H1 (cell line): ENCODE measurements around the gene MYO18A. TPM values are rescaled to one million over a fixed set of nuclear protein-coding genes. Genes with fewer than 3 reads are reported as not detected.
A peak's percentile ranks its signal among the peaks of the same experiment; 100 is the strongest.

Experiments
- CTCF ChIA-PET: fragments of 300-600 bp; sonication (Branson Sonifier 250); formaldehyde crosslinking; loops from one replicate; lab custom pipeline; 2021; ENCODE audit not compliant: partially characterized antibody; lab: Charles Lee
- POLR2A ChIA-PET: fragments of 300-600 bp; sonication (Branson Sonifier 250); formaldehyde crosslinking; loops from one replicate; lab custom pipeline; 2021; ENCODE audit warnings: inconsistent platforms; ENCODE audit not compliant: partially characterized antibody; lab: Charles Lee
- DNase-seq, 2 experiments: peaks; one replicate each; pipeline versions ENCODE4 v3.0.0 to v3.0.0-alpha.2; 2010 to 2022; ENCODE audit warnings: low spot score in 2 of 2, low read depth in 1 of 2, mixed read lengths in 1 of 2
- FAIRE-seq: peaks from 2 replicates; lab custom pipeline; 2011; peaks lifted over from hg19 to GRCh38; lab: Jason Lieb, UNC
- H2AFZ ChIP-seq: 2 replicates; pipeline ENCODE4 v1.8.1; 2012; ENCODE audit warnings: low read length, inconsistent platforms
- H2AK5ac ChIP-seq: 2 replicates; pipeline ENCODE4 v1.6.1; 2013; ENCODE audit warnings: low read depth, low read length
- H2BK120ac ChIP-seq: replicated peaks from 2 replicates; pipeline ENCODE3; 2013; ENCODE audit warnings: low read depth, low read length, inconsistent platforms
- H2BK12ac ChIP-seq: 2 replicates; pipeline ENCODE4 v1.6.1; 2013; ENCODE audit warnings: low read depth, low read length
- H2BK15ac ChIP-seq: 2 replicates; pipeline ENCODE4 v1.6.1; 2013; ENCODE audit warnings: low read length
- H2BK20ac ChIP-seq: 2 replicates; pipeline ENCODE4 v1.6.1; 2013; ENCODE audit warnings: low read length
- H2BK5ac ChIP-seq: 2 replicates; pipeline ENCODE4 v1.6.1; 2013; ENCODE audit warnings: low read depth, low read length
- H3K14ac ChIP-seq: 2 replicates; pipeline ENCODE4 v1.6.1; 2013; ENCODE audit warnings: inconsistent platforms; ENCODE audit not compliant: insufficient read length
- H3K18ac ChIP-seq: 2 replicates; pipeline ENCODE4 v1.6.1; 2013; ENCODE audit warnings: low read length; ENCODE audit errors: extremely low read depth
- H3K23ac ChIP-seq: 2 replicates; pipeline ENCODE4 v1.6.1; 2013; ENCODE audit warnings: inconsistent platforms; ENCODE audit not compliant: insufficient read length
- H3K23me2 ChIP-seq: 2 replicates; pipeline ENCODE4 v1.6.1; 2013; ENCODE audit warnings: low read depth, low read length
- H3K27ac ChIP-seq: 2 replicates; pipeline ENCODE4 v1.6.1; 2011; ENCODE audit warnings: low read depth, low read length, inconsistent platforms
- H3K27me3 ChIP-seq, 4 experiments: replicated peaks in 1 of 4; 1 replicate in 1 of 4; 2 replicates in 3 of 4; pipeline versions ENCODE4 v1.6.1 to v1.8.1; 2011 to 2013; ENCODE audit warnings: low read length in 3 of 4, mild to moderate bottlenecking in 3 of 4, inconsistent platforms in 2 of 4, mixed read lengths in 2 of 4, moderate library complexity in 1 of 4; ENCODE audit not compliant: control insufficient read depth in 3 of 4, insufficient read depth in 3 of 4; ENCODE audit errors: extremely low read depth in 1 of 4
- H3K36me3 ChIP-seq, 4 experiments: 2 replicates each; pipeline versions ENCODE4 v1.6.1 to v1.8.1; 2011 to 2013; ENCODE audit warnings: mild to moderate bottlenecking in 4 of 4, low read length in 3 of 4, moderate library complexity in 2 of 4, control low read depth in 1 of 4, inconsistent platforms in 1 of 4; ENCODE audit not compliant: insufficient read depth in 4 of 4, control insufficient read depth in 2 of 4
- H3K4ac ChIP-seq: replicated peaks from 2 replicates; pipeline ENCODE3; 2013; ENCODE audit warnings: low read length, low read depth, mixed read lengths, inconsistent platforms; ENCODE audit not compliant: insufficient read length
- H3K4me1 ChIP-seq, 4 experiments: replicated peaks in 1 of 4; 1 replicate in 1 of 4; 2 replicates in 3 of 4; pipeline versions ENCODE4 v1.6.1 to v1.8.1; 2011 to 2013; ENCODE audit warnings: low read length in 3 of 4, inconsistent platforms in 2 of 4, mixed read lengths in 1 of 4; ENCODE audit not compliant: insufficient read depth in 4 of 4, control insufficient read depth in 3 of 4
- H3K4me2 ChIP-seq, 2 experiments: 2 replicates each; pipeline versions ENCODE4 v1.6.1 to v1.8.1; 2011 to 2013; ENCODE audit warnings: low read depth in 2 of 2, low read length in 2 of 2, control low read depth in 1 of 2, inconsistent platforms in 1 of 2, mild to moderate bottlenecking in 1 of 2; ENCODE audit not compliant: insufficient read depth in 1 of 2
- H3K4me3 ChIP-seq, 4 experiments: fragments of 200-600, 300-600 bp in 1 of 4; sonication (generic), shearing (Covaris generic), sonication (Bioruptor Twin) in 1 of 4; 2 replicates each; pipeline versions ENCODE4 v1.5.1 to v1.8.1; 2011 to 2016; ENCODE audit warnings: low read length in 4 of 4, low read depth in 3 of 4, control low read depth in 2 of 4, inconsistent platforms in 2 of 4, mild to moderate bottlenecking in 2 of 4, mixed read lengths in 1 of 4, moderate library complexity in 1 of 4; ENCODE audit not compliant: insufficient read depth in 2 of 4; ENCODE audit errors: extremely low read depth in 1 of 4
- H3K56ac ChIP-seq: replicated peaks from 2 replicates; pipeline ENCODE3; 2013; ENCODE audit warnings: low read depth, mild to moderate bottlenecking, mixed read lengths, low read length, inconsistent platforms; ENCODE audit not compliant: insufficient read length
- H3K79me1 ChIP-seq: 2 replicates; pipeline ENCODE4 v1.6.1; 2013; ENCODE audit warnings: low read depth, low read length, control low read depth
- H3K79me2 ChIP-seq, 2 experiments: 2 replicates each; pipeline versions ENCODE4 v1.6.1 to v1.8.1; 2012 to 2013; ENCODE audit warnings: low read length in 2 of 2, mild to moderate bottlenecking in 2 of 2, inconsistent platforms in 1 of 2; ENCODE audit not compliant: insufficient read depth in 2 of 2, control insufficient read depth in 1 of 2
- H3K9ac ChIP-seq, 4 experiments: replicated peaks in 1 of 4; 1 replicate in 1 of 4; 2 replicates in 3 of 4; pipeline versions ENCODE4 v1.6.1 to v1.8.1; 2011 to 2013; ENCODE audit warnings: low read depth in 3 of 4, low read length in 3 of 4, control low read depth in 2 of 4, mild to moderate bottlenecking in 2 of 4, moderate library complexity in 2 of 4, inconsistent platforms in 1 of 4; ENCODE audit errors: extremely low read depth in 1 of 4
- H3K9me3 ChIP-seq, 2 experiments: 2 replicates each; pipeline versions ENCODE4 v1.6.1 to v1.8.1; 2012 to 2013; ENCODE audit warnings: mild to moderate bottlenecking in 2 of 2, moderate library complexity in 2 of 2, control low read depth in 1 of 2, inconsistent platforms in 1 of 2, low read depth in 1 of 2, low read length in 1 of 2, mixed read lengths in 1 of 2; ENCODE audit not compliant: insufficient read depth in 2 of 2
- H4K20me1 ChIP-seq, 2 experiments: replicated peaks in 1 of 2; 2 replicates each; pipeline versions ENCODE3 to v1.8.1; 2011 to 2013; ENCODE audit warnings: inconsistent platforms in 2 of 2, low read length in 2 of 2, mild to moderate bottlenecking in 1 of 2; ENCODE audit not compliant: insufficient read depth in 2 of 2, control insufficient read depth in 1 of 2
- H4K5ac ChIP-seq: 2 replicates; pipeline ENCODE4 v1.6.1; 2013; ENCODE audit warnings: low read length, low read depth, mixed read lengths, inconsistent platforms; ENCODE audit not compliant: insufficient read length
- H4K8ac ChIP-seq: 2 replicates; pipeline ENCODE4 v1.8.0; 2013; ENCODE audit warnings: mild to moderate bottlenecking, moderate library complexity, low read length, inconsistent platforms; ENCODE audit not compliant: insufficient read depth; ENCODE audit errors: extremely low read depth
- H4K91ac ChIP-seq: replicated peaks from 2 replicates; pipeline ENCODE3; 2013; ENCODE audit warnings: low read length, mixed read lengths, inconsistent platforms; ENCODE audit not compliant: insufficient read length
- BACH1 ChIP-seq: IDR thresholded peaks from 2 replicates; pipeline ENCODE4 v1.6.1; 2012; ENCODE audit warnings: low read length, improper control_type of control experiment
- CHD1 ChIP-seq: IDR thresholded peaks from 2 replicates; pipeline ENCODE4 v1.6.1; 2012; ENCODE audit warnings: low read depth, low read length, improper control_type of control experiment
- EZH2 ChIP-seq: fragments of 200-600 bp; sonication (generic); IDR thresholded peaks from 2 replicates; pipeline ENCODE4 v1.7.1; 2012; ENCODE audit warnings: low read depth, mild to moderate bottlenecking, moderate library complexity, low read length, inconsistent platforms; ENCODE audit not compliant: severe bottlenecking
- GABPA ChIP-seq: IDR thresholded peaks from 2 replicates; pipeline ENCODE4 v1.6.1; 2011; ENCODE audit warnings: mild to moderate bottlenecking, low read length, moderate library complexity, borderline replicate concordance; ENCODE audit not compliant: insufficient read depth
- GTF2F1 ChIP-seq: IDR thresholded peaks from 2 replicates; pipeline ENCODE4 v1.6.1; 2012; ENCODE audit warnings: low read depth, low read length, improper control_type of control experiment, borderline replicate concordance
- HDAC2 ChIP-seq, 2 experiments: fragments of 300-600 bp in 1 of 2; sonication (generic) in 1 of 2; IDR thresholded peaks; 2 replicates each; pipeline ENCODE4 v1.6.1; 2011 to 2012; ENCODE audit warnings: low read depth in 2 of 2, low read length in 2 of 2, mild to moderate bottlenecking in 2 of 2, moderate library complexity in 2 of 2, borderline replicate concordance in 1 of 2, inconsistent platforms in 1 of 2
- JUN ChIP-seq: IDR thresholded peaks from 2 replicates; pipeline ENCODE4 v1.6.1; 2011; ENCODE audit warnings: low read depth, mild to moderate bottlenecking, improper control_type of control experiment, low read length
- KDM5A ChIP-seq: fragments of 200-600 bp; IDR thresholded peaks from 2 replicates; pipeline ENCODE4 v1.7.1; 2012; ENCODE audit warnings: mild to moderate bottlenecking, low read length, inconsistent platforms, mixed read lengths
- RXRA ChIP-seq: IDR thresholded peaks from 2 replicates; pipeline ENCODE4 v1.6.1; 2011; ENCODE audit warnings: low read depth, mild to moderate bottlenecking, low read length, moderate library complexity; ENCODE audit not compliant: insufficient read depth
- TCF12 ChIP-seq: IDR thresholded peaks from 2 replicates; pipeline ENCODE4 v1.6.1; 2011; ENCODE audit warnings: low read depth, mild to moderate bottlenecking, low read length
- TEAD4 ChIP-seq: IDR thresholded peaks from 2 replicates; pipeline ENCODE4 v1.6.1; 2012; ENCODE audit warnings: low read depth, low read length, inconsistent platforms, mixed read lengths
- WGBS, 2 experiments: shearing (Covaris generic) in 1 of 2; methylation state at CpG; one replicate each; pipeline versions ENCODE4 v1.1.6 to v1.1.7; 2013 to 2015; ENCODE audit warnings: low lambda C conversion rate in 2 of 2, mixed read lengths in 2 of 2, inconsistent platforms in 1 of 2, low coverage in 1 of 2, missing lambda C conversion rate in 1 of 2; ENCODE audit not compliant: insufficient replicate concordance in 2 of 2, insufficient coverage in 1 of 2, insufficient read length in 1 of 2; ENCODE audit errors: extremely low coverage in 1 of 2, missing lambda C conversion rate in 1 of 2; 5-methylcytosine and 5-hydroxymethylcytosine counted together
- polyA plus RNA-seq, 7 experiments: library from polyadenylated mRNA; depleted of rRNA in 3 of 7; stranded (reverse) in 5 of 7; unstranded in 2 of 7; fragments of >200 nt in 5 of 7; fragments of 200-250 nt in 2 of 7; gene quantifications; 1 replicate in 5 of 7; 2 replicates in 1 of 7; 4 replicates in 1 of 7; pipeline versions ENCODE4 v1.2.1 to v1.2.3, GENCODE V29; 2011 to 2013; ENCODE audit warnings: missing spikeins in 2 of 7, mixed read lengths in 2 of 7
- total RNA-seq: library from RNA; stranded (reverse); fragmentation: NEBNext Ultra II Directional; extraction: Animal tissue kit (Norgen Biotek cat#: 25700); gene quantifications from 2 replicates; pipeline ENCODE4 v1.2.1, GENCODE V29; 2021
- TF ChIP-seq, protein P1 (sequence below): IDR thresholded peaks from 2 replicates; pipeline ENCODE4 v1.6.1; 2012; ENCODE audit warnings: low read length, inconsistent platforms

The MYO18A gene
- total and polyA plus RNA-seq, 2 of the 8 experiments (the other 6 are each of a cell fraction or from before 2014, with no cell fraction given): 7.6 to 43.8 TPM

DNA sequence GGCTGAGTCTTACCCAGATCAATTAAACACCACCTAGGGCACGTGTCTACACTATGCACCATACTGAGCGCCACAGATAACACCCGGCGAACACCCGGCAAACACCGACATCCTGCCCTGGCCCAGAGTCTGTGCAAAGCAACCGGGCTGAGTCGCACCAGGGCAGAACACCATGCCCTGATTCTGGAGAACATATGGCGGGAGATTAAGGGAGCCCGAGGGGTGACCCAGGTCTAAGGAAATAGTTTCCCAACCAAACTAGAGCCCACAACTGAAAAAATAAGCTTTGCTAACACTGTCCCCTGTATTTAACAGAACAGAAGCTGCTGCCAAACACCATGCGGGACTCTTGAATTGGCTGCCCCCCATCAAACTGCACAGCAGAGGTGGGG, 22.1 kb downstream of the MYO18A start:
- Histone ChIP-seq H3K79me2 (peaks cover 0 to 15% of the 10 kb centered on the region in 2 experiments; a peak in 1 of 4 replicates), H2BK15ac (no peak overlapping the region), H4K8ac (peak overlapping the region; percentile 83), H4K91ac (no peak overlapping the region), H2AFZ (no peak overlapping the region), H3K18ac (no peak overlapping the region), H4K5ac (no peak overlapping the region), H3K14ac (no peak overlapping the region), H3K79me1 (peaks cover 6% of the 10 kb centered on the region), H3K27me3 (no peaks in the 10 kb centered on the region), H2BK120ac (no peak overlapping the region), H3K23ac (no peak overlapping the region), H3K9ac (no peak overlapping the region), H3K27ac (no peak overlapping the region), H2BK5ac (no peak overlapping the region), H3K56ac (no peak overlapping the region), H3K9me3 (no peaks in the 10 kb centered on the region), H3K4ac (no peak overlapping the region), H2AK5ac (no peak overlapping the region; the same call in 1 of the 2 replicates), H3K4me3 (no peak overlapping the region), H3K4me1 (peaks cover 6 to 20% (median 15%) of the 10 kb centered on the region in 4 experiments; a peak in 6 of 7 replicates), H3K4me2 (no peak overlapping the region), H2BK20ac (0 out of 2 replicates have a peak overlapping the region, but pooled peaks have one; percentile 48), H2BK12ac (no peak overlapping the region), H4K20me1 (peaks cover 0 to 13% of the 10 kb centered on the region in 2 experiments), H3K36me3 (no peaks in the 10 kb centered on the region), H3K23me2 (no peaks in the 10 kb centered on the region)
- FAIRE-seq (no peak), DNase-seq (no peak)
- 91% methylated on average over 11 of the region's 11 CpGs; no CpG with 5 or more reads in 1 of the 2 experiments for WGBS, 2 experiments
- POLR2A ChIA-PET: interaction anchor here (2.3 to 4.8 kb wide), 2 partner anchors 9 to 21 kb away, joined by 5 to 25 read pairs; partner anchors contain the start of gene MYO18A
- CTCF ChIA-PET: interaction anchor here (0.6 to 34.4 kb wide), 2 partner anchors 22 to 54 kb away, joined by 3 to 731 read pairs; partner anchors contain the start of gene MYO18A
- no peak for TF ChIP-seq JUN
- TF ChIP-seq EZH2: no peak
- TF ChIP-seq, protein P1, sequence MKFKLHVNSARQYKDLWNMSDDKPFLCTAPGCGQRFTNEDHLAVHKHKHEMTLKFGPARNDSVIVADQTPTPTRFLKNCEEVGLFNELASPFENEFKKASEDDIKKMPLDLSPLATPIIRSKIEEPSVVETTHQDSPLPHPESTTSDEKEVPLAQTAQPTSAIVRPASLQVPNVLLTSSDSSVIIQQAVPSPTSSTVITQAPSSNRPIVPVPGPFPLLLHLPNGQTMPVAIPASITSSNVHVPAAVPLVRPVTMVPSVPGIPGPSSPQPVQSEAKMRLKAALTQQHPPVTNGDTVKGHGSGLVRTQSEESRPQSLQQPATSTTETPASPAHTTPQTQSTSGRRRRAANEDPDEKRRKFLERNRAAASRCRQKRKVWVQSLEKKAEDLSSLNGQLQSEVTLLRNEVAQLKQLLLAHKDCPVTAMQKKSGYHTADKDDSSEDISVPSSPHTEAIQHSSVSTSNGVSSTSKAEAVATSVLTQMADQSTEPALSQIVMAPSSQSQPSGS: no peak
- TF ChIP-seq HDAC2 (IDR thresholded peaks at IDR 0.05; ENCODE audit: borderline replicate concordance in 1 of 2, low read depth in 2 of 2, low read length in 2 of 2): no peak
- TF ChIP-seq TEAD4: no peak
- TF ChIP-seq GABPA: no peak
- no peak for TF ChIP-seq TCF12
- TF ChIP-seq GTF2F1: no peak
- no peak for TF ChIP-seq RXRA
- no peak for TF ChIP-seq CHD1
- no peak for TF ChIP-seq KDM5A
- TF ChIP-seq BACH1: no peak
